Prostate gland (tissue), 2 donors: ENCODE results near the gene TINAGL1.
A peak's percentile ranks its signal among the peaks of the same experiment; 100 is the strongest.

Experiments
- POLR2A ChIP-seq: fragments of 450-650 bp; IDR thresholded peaks from one replicate; pipeline ENCODE4 v1.6.1; 2016; ENCODE audit warnings: antibody characterized with exemption, mild to moderate bottlenecking
- POLR2AphosphoS5 ChIP-seq: sonication (generic); formaldehyde crosslinking; IDR thresholded peaks from one replicate; pipeline ENCODE4 v1.6.1; 2017; ENCODE audit warnings: antibody characterized with exemption
- TF ChIP-seq, protein P1 (sequence below), 4 experiments: fragments of 200-600 bp in 2 of 4; fragments of 450-650 bp in 2 of 4; sonication (generic) in 2 of 4; IDR thresholded peaks; 1 replicate in 3 of 4; 2 replicates in 1 of 4; pipeline ENCODE4 v1.5.1; 2016 to 2019; ENCODE audit warnings: antibody characterized with exemption in 4 of 4, mild to moderate bottlenecking in 2 of 4, moderate library complexity in 2 of 4

DNA sequence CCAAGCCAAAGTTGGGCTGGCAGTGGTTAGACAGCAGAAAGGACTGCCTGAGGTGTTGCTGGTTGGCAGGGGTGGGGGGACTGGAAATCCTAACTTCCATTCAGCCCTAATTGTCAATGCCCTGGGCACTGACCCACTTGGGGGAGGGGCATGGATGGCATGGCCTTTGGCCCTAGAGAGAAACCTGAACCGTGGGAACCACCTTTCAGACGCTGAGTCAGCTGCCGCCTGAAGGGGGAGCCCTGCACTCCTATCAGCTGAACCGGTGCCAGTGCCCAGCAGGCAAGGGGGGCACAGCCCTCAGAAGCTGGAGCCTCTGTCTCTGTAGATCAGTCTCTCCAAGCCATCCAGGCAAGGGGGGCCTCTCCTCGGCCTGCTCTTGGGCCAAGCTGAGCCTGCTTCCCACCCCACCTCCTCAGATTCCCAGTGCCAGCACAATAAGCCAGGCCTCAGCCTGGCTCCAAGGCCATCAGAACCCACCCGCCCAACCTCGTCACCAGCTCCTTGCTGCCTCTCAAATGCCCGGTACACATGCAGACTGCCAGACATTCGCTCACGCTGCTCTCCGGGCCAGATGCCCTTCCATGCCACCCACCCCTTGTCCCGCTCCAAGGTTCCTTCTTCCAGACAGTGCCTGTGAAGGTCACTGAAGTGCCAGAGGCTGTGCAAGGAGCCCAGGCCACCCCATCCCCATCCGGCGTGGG, 11.6 kb downstream of the TINAGL1 start:
- TF ChIP-seq, protein P1, sequence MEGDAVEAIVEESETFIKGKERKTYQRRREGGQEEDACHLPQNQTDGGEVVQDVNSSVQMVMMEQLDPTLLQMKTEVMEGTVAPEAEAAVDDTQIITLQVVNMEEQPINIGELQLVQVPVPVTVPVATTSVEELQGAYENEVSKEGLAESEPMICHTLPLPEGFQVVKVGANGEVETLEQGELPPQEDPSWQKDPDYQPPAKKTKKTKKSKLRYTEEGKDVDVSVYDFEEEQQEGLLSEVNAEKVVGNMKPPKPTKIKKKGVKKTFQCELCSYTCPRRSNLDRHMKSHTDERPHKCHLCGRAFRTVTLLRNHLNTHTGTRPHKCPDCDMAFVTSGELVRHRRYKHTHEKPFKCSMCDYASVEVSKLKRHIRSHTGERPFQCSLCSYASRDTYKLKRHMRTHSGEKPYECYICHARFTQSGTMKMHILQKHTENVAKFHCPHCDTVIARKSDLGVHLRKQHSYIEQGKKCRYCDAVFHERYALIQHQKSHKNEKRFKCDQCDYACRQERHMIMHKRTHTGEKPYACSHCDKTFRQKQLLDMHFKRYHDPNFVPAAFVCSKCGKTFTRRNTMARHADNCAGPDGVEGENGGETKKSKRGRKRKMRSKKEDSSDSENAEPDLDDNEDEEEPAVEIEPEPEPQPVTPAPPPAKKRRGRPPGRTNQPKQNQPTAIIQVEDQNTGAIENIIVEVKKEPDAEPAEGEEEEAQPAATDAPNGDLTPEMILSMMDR (IDR thresholded peaks at IDR 0.05) = peak in 3 of 4 experiments; percentile 18 to 61 (median 45)
- TF ChIP-seq POLR2AphosphoS5 (no peak), POLR2A (no peak)
